ENCODE measurements around the gene AZI2.
A peak's percentile ranks its signal among the peaks of the same experiment; 100 is the strongest.

The AZI2 gene

DNA sequence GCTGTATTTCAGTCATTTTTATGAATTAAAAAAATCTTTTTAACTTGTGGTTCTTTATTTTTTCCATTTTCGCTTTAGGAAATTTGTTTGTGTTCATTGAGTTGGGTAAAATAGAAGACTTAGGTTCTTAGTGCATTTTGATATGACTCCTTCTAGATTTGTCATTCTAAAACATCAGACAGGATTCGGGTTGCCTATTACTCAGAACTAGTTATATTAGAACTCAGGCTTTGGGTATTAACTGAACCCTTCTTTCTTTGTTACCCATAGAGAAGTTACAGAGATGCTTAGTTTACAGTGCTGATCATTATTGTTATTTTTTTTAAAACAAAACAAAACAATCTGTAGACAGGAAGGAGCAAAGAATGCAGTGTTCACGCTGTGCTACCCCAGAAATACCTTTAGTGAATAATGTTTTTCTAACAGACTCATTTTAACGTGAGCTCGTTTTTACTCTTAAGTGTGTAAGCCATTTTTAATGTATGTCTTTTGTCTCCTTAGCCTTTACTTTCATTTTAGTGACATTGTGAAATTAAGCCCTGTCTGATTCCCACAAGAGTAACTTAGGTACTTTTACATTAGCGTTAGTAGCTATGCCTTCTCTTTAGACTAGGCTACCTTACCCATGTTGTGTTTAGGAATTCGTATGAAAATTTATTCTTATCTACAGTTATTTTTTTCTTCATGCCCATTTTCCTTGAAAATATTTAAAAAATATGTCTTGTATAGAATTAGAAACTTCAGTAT is 53.8 kb downstream of the AZI2 start:
- CTCF ChIA-PET = interaction anchor here (0.9 to 2.6 kb wide), 5 partner anchors 10 to 583 kb away, joined by 3 to 6 read pairs (median 3); no protein-coding TSS in a partner anchor
- POLR2A ChIA-PET = no interaction called here
- no peak for DNase-seq (ENCODE audit: extremely low spot score)
- TF ChIP-seq, protein P1, sequence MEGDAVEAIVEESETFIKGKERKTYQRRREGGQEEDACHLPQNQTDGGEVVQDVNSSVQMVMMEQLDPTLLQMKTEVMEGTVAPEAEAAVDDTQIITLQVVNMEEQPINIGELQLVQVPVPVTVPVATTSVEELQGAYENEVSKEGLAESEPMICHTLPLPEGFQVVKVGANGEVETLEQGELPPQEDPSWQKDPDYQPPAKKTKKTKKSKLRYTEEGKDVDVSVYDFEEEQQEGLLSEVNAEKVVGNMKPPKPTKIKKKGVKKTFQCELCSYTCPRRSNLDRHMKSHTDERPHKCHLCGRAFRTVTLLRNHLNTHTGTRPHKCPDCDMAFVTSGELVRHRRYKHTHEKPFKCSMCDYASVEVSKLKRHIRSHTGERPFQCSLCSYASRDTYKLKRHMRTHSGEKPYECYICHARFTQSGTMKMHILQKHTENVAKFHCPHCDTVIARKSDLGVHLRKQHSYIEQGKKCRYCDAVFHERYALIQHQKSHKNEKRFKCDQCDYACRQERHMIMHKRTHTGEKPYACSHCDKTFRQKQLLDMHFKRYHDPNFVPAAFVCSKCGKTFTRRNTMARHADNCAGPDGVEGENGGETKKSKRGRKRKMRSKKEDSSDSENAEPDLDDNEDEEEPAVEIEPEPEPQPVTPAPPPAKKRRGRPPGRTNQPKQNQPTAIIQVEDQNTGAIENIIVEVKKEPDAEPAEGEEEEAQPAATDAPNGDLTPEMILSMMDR (IDR thresholded peaks at IDR 0.05; ENCODE audit: control extremely low read depth, extremely low read depth, low read depth, missing control alignments) = no peak

DNA sequence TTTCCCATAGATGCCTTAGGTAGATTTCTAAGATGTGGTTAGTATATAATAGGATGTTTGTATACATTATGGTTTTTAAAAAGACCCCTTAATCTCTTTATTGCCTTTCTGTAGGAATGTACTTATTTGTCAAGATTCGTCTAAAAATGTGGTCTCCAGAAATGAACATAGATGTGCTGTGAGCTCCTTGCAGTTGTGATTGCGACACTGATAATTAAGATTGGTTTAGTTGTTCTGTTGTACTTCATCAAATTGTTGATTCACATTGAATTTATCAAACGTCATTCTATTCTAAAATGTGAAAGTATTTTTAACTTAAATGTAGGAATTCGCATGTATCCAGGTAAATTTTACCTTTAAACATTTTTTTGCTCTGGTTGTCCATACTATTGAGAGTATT is 56.0 kb downstream of the AZI2 start:
- ChIA-PET CTCF (interaction anchor here (0.9 kb wide), 1 partner anchor 14 kb away, joined by 3 read pairs; no protein-coding TSS in a partner anchor), POLR2A (no interaction called here)
- TF ChIP-seq, protein P1 (IDR thresholded peaks at IDR 0.05; ENCODE audit: control extremely low read depth, extremely low read depth, low read depth, missing control alignments) = no peak
- no peak for DNase-seq (ENCODE audit: extremely low spot score)

DNA sequence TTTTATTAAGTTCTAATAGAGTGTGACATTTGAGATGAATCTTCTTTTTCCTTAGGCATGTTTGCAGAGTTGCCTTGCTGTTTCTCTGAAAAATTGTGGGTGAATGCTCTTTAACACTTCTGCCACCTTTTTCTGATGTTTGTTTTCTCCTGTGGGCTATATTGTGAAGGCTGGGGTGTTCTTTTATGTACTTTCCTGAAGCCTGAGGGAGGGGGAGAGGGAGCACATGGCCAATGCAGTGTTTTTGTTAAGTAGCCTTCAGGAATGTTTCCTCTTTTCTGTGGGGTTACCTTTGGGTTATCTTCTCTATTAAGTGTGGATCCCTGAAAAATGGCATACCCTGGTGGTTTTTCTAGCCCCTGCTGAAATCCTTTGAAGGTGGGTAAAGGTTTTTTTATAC is 57.0 kb downstream of the AZI2 start:
- DNase-seq (ENCODE audit: extremely low spot score) = no peak
- CTCF ChIA-PET = interaction anchor here (0.9 kb wide), 1 partner anchor 13 kb away, joined by 3 read pairs; no protein-coding TSS in a partner anchor
- TF ChIP-seq, protein P1 (IDR thresholded peaks at IDR 0.05; ENCODE audit: control extremely low read depth, extremely low read depth, low read depth, missing control alignments) = no peak
- POLR2A ChIA-PET = no interaction called here

DNA sequence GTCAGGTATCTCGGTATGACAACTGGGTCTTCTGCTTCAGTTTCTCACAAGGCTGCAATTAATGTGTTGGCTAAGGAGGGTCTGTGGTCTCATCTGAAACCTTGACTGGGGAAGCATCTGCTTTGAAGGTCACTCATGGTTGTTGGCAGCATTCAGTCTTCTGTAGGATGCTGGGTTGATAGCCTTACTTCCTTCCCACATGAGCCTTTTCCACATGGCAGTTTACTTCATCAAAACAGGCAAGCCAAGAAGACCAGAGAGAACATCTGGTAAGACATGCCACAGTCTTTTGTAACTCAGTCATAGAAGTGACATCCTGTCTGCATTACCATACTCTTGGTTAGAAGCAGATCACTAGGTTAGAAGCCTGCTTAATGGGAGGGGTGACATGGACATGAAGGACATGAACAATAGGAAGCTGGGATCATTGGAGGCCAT is 57.7 kb downstream of the AZI2 start:
- POLR2A ChIA-PET = no interaction called here
- CTCF ChIA-PET = no interaction called here
- no peak for DNase-seq (ENCODE audit: extremely low spot score)
- TF ChIP-seq, protein P1 (IDR thresholded peaks at IDR 0.05; ENCODE audit: control extremely low read depth, extremely low read depth, low read depth, missing control alignments) = no peak

DNA sequence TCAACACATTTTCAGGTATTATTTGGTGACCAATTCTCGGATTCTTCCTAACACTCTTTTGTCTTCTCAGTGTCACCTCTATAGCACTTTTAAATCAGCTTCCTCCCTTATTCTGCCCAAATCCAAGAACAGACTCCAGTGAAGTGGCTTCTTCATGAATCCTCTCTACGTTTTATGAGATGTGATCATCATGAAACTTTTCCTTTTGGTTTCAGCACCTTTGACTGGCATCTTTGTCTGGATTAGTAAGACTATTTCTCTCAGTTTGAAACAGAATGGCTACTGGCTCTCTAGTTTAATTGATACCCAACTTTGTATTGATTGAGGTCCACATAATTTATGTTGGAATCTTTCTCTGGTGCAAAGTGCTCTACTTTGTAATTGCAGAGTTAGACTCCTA is 61.6 kb downstream of the AZI2 start:
- TF ChIP-seq, protein P1 (IDR thresholded peaks at IDR 0.05; ENCODE audit: control extremely low read depth, extremely low read depth, low read depth, missing control alignments) = no peak
- ChIA-PET CTCF (interaction anchor here (1.0 to 3.7 kb wide), 8 partner anchors 8 to 780 kb away, joined by 3 to 19 read pairs (median 3); no protein-coding TSS in a partner anchor), POLR2A (no interaction called here)
- no peak for DNase-seq (ENCODE audit: extremely low spot score)

DNA sequence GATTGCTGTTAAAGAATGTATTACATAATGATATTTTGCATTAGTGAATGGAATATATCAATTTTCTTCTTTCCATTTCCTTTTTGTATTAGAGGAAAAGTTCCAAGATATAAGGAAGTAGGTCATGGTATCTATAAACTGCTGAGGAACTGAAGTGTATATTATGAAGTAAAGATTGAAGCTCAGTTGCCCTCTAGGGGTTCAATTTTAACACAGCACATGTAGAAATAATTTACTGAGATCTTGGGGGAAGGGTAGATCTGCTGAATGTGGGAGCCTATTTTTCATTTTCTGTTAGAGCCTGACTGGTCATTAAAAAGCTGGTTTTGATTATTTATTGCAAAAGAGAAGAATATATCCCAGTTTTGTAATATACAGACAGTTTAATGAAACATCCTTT is 62.0 kb downstream of the AZI2 start:
- TF ChIP-seq, protein P1 (IDR thresholded peaks at IDR 0.05; ENCODE audit: control extremely low read depth, extremely low read depth, low read depth, missing control alignments) = peak; percentile 46
- ChIA-PET POLR2A (no interaction called here), CTCF (interaction anchor here (1.0 to 3.7 kb wide), 7 partner anchors 9 to 779 kb away, joined by 3 to 19 read pairs (median 3); no protein-coding TSS in a partner anchor)
- DNase-seq (ENCODE audit: extremely low spot score) = peak; percentile 15
